Measurements from ENCODE around the gene ZSWIM4.

The ZSWIM4 gene

GRCh38 chr19:13843104-13843921 is 48.1 kb downstream of the ZSWIM4 start:
- ATAC-seq: no peak
- TF ChIP-seq OSR1 (CRISPR knock-in tag; IDR thresholded peaks at IDR 0.05) (no peak), RARB (CRISPR knock-in tag; IDR thresholded peaks at IDR 0.05) (no peak), ZFP30 (CRISPR knock-in tag; IDR thresholded peaks at IDR 0.05) (no peak)
- TF ChIP-seq, protein P1, sequence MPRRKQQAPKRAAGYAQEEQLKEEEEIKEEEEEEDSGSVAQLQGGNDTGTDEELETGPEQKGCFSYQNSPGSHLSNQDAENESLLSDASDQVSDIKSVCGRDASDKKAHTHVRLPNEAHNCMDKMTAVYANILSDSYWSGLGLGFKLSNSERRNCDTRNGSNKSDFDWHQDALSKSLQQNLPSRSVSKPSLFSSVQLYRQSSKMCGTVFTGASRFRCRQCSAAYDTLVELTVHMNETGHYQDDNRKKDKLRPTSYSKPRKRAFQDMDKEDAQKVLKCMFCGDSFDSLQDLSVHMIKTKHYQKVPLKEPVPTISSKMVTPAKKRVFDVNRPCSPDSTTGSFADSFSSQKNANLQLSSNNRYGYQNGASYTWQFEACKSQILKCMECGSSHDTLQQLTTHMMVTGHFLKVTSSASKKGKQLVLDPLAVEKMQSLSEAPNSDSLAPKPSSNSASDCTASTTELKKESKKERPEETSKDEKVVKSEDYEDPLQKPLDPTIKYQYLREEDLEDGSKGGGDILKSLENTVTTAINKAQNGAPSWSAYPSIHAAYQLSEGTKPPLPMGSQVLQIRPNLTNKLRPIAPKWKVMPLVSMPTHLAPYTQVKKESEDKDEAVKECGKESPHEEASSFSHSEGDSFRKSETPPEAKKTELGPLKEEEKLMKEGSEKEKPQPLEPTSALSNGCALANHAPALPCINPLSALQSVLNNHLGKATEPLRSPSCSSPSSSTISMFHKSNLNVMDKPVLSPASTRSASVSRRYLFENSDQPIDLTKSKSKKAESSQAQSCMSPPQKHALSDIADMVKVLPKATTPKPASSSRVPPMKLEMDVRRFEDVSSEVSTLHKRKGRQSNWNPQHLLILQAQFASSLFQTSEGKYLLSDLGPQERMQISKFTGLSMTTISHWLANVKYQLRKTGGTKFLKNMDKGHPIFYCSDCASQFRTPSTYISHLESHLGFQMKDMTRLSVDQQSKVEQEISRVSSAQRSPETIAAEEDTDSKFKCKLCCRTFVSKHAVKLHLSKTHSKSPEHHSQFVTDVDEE (CRISPR knock-in tag; IDR thresholded peaks at IDR 0.05): no peak
- TF ChIP-seq, protein P2, sequence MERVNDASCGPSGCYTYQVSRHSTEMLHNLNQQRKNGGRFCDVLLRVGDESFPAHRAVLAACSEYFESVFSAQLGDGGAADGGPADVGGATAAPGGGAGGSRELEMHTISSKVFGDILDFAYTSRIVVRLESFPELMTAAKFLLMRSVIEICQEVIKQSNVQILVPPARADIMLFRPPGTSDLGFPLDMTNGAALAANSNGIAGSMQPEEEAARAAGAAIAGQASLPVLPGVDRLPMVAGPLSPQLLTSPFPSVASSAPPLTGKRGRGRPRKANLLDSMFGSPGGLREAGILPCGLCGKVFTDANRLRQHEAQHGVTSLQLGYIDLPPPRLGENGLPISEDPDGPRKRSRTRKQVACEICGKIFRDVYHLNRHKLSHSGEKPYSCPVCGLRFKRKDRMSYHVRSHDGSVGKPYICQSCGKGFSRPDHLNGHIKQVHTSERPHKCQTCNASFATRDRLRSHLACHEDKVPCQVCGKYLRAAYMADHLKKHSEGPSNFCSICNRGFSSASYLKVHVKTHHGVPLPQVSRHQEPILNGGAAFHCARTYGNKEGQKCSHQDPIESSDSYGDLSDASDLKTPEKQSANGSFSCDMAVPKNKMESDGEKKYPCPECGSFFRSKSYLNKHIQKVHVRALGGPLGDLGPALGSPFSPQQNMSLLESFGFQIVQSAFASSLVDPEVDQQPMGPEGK (CRISPR knock-in tag; IDR thresholded peaks at IDR 0.05; ENCODE audit: borderline replicate concordance): no peak

GRCh38 chr19:13844130-13844631 is 48.9 kb downstream of the ZSWIM4 start:
- no peak for ATAC-seq
- TF ChIP-seq SNAI2 (CRISPR knock-in tag; IDR thresholded peaks at IDR 0.05): no peak
- no peak for TF ChIP-seq OSR1 (CRISPR knock-in tag; IDR thresholded peaks at IDR 0.05)
- no peak for TF ChIP-seq PPARA (CRISPR knock-in tag; IDR thresholded peaks at IDR 0.05; ENCODE audit: borderline replicate concordance)
- TF ChIP-seq, protein P3, sequence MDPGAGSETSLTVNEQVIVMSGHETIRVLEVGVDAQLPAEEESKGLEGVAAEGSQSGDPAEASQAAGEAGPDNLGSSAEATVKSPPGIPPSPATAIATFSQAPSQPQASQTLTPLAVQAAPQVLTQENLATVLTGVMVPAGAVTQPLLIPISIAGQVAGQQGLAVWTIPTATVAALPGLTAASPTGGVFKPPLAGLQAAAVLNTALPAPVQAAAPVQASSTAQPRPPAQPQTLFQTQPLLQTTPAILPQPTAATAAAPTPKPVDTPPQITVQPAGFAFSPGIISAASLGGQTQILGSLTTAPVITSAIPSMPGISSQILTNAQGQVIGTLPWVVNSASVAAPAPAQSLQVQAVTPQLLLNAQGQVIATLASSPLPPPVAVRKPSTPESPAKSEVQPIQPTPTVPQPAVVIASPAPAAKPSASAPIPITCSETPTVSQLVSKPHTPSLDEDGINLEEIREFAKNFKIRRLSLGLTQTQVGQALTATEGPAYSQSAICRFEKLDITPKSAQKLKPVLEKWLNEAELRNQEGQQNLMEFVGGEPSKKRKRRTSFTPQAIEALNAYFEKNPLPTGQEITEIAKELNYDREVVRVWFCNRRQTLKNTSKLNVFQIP (CRISPR knock-in tag; IDR thresholded peaks at IDR 0.05; ENCODE audit: borderline replicate concordance, low read depth): no peak
- no peak for TF ChIP-seq ZNF565 (CRISPR knock-in tag; conservative IDR thresholded peaks at IDR 0.05; ENCODE audit: low read depth)
- TF ChIP-seq CSDC2 (CRISPR knock-in tag; IDR thresholded peaks at IDR 0.05): no peak

DNA sequence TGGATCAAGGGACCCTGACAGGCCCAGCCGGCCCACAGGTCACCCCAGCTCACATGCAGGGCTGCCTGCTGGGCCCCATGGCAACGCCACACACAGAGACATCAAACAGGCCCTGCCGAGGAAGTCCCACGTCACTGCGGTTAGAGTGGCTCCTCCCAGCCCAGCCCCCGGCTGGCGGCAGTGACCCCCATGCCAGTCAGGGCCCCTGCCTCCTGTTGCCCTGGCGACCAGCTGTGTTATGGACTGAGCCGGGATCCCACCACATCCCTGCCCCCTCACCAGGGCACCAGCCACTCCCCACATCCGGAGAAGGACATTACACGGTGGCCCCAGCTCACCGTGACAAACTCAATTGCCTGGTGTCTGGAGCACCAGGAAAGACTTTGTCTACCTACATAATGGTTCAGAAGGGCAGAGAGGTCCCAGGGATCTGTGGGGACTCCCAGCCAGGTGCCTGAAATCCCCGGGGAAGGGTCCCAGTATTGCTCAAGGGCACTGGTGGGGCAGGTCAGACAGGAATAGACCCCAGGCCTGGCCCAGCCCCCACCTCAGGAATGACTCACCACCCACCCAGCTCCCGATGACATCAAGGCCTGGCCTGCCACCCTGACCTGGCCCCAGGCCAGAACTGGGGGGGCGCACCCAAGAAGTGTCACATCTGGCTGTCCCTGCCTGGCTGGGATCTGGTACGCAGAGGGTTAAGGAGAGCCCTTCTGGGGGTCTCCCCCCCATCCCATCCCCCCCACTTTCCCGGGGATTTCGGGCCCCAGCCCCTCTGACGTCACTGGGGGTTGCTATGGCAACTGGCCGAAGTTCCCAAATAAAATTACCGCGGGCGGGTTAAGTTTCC is 51.5 kb downstream of the ZSWIM4 start:
- TF ChIP-seq, protein P4, sequence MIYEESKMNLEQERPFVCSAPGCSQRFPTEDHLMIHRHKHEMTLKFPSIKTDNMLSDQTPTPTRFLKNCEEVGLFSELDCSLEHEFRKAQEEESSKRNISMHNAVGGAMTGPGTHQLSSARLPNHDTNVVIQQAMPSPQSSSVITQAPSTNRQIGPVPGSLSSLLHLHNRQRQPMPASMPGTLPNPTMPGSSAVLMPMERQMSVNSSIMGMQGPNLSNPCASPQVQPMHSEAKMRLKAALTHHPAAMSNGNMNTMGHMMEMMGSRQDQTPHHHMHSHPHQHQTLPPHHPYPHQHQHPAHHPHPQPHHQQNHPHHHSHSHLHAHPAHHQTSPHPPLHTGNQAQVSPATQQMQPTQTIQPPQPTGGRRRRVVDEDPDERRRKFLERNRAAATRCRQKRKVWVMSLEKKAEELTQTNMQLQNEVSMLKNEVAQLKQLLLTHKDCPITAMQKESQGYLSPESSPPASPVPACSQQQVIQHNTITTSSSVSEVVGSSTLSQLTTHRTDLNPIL (CRISPR knock-in tag; IDR thresholded peaks at IDR 0.05; ENCODE audit: low read depth): peak; percentile 49; the same call in 1 of the 2 replicates
- no peak for TF ChIP-seq ZNF8 (CRISPR knock-in tag; IDR thresholded peaks at IDR 0.05)
- TF ChIP-seq TOX (CRISPR knock-in tag; IDR thresholded peaks at IDR 0.05; ENCODE audit: borderline replicate concordance): no peak
- 0 out of 2 replicates have a peak, but pooled peaks have one; percentile 32 for TF ChIP-seq ZFP3 (CRISPR knock-in tag; IDR thresholded peaks at IDR 0.05)
- TF ChIP-seq CSDC2 (CRISPR knock-in tag; IDR thresholded peaks at IDR 0.05): peak; percentile 26; the same call in 1 of the 2 replicates
- no peak for TF ChIP-seq PPARA (CRISPR knock-in tag; IDR thresholded peaks at IDR 0.05; ENCODE audit: borderline replicate concordance)
- no peak for TF ChIP-seq BACH2 (CRISPR knock-in tag; IDR thresholded peaks at IDR 0.05; ENCODE audit: borderline replicate concordance)
- no peak for TF ChIP-seq ZNF70 (CRISPR knock-in tag; IDR thresholded peaks at IDR 0.05)
- TF ChIP-seq, protein P2 (CRISPR knock-in tag; IDR thresholded peaks at IDR 0.05; ENCODE audit: borderline replicate concordance): peak; percentile 88
- 0 out of 2 replicates have a peak, but pooled peaks have one; percentile 7 for TF ChIP-seq ISL1 (CRISPR knock-in tag; IDR thresholded peaks at IDR 0.05)
- ATAC-seq: peak; percentile 42

Measured in SK-N-SH treated with all-trans-retinoic acid at 6 μM for 48 hours (cell line).